ENCODE data around the gene ICE1.
"Not testable (repeated sequence)": the region's sequence is repeated elsewhere in the genome, so short reads cannot be mapped to it uniquely, and the experiment has no call there.

Gene ICE1

GRCh38 chr5:5403741-5404140 lies 18.7 kb upstream of the ICE1 start:
- ChIA-PET POLR2A (no interaction called here), CTCF (interaction anchor here (1.1 to 2.5 kb wide), 3 partner anchors 9 to 38 kb away, joined by 4 to 8 read pairs (median 6); no protein-coding TSS in a partner anchor)
- TF ChIP-seq, protein P1, sequence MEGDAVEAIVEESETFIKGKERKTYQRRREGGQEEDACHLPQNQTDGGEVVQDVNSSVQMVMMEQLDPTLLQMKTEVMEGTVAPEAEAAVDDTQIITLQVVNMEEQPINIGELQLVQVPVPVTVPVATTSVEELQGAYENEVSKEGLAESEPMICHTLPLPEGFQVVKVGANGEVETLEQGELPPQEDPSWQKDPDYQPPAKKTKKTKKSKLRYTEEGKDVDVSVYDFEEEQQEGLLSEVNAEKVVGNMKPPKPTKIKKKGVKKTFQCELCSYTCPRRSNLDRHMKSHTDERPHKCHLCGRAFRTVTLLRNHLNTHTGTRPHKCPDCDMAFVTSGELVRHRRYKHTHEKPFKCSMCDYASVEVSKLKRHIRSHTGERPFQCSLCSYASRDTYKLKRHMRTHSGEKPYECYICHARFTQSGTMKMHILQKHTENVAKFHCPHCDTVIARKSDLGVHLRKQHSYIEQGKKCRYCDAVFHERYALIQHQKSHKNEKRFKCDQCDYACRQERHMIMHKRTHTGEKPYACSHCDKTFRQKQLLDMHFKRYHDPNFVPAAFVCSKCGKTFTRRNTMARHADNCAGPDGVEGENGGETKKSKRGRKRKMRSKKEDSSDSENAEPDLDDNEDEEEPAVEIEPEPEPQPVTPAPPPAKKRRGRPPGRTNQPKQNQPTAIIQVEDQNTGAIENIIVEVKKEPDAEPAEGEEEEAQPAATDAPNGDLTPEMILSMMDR (IDR thresholded peaks at IDR 0.05; ENCODE audit: control extremely low read depth, extremely low read depth, low read depth, missing control alignments), result no peak
- DNase-seq (ENCODE audit: extremely low spot score), result no peak

DNA sequence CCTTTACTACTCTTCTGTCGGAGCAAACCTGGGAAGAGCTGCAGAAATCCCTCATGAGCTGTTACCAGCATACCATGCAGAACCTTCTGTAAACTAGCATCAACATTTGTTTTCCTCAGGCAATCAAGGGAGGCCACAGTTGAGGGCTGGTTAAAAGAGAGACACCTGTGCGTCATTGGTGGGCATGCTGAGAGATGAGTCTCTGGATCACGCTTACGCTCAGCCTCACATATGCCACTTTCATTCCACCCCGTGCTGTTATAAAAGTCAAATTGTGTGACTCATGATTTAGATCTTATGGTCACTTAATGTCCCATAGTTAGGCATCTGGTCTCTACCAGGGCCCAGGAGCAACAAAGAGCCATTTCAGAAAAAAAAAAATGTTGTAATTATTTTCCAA lies 18.1 kb upstream of the ICE1 start:
- POLR2A ChIA-PET, result no interaction called here
- TF ChIP-seq, protein P1 (IDR thresholded peaks at IDR 0.05; ENCODE audit: control extremely low read depth, extremely low read depth, low read depth, missing control alignments), result no peak
- CTCF ChIA-PET, result interaction anchor here (2.5 kb wide), 1 partner anchor 10 kb away, joined by 8 read pairs; no protein-coding TSS in a partner anchor
- no peak for DNase-seq (ENCODE audit: extremely low spot score)

DNA sequence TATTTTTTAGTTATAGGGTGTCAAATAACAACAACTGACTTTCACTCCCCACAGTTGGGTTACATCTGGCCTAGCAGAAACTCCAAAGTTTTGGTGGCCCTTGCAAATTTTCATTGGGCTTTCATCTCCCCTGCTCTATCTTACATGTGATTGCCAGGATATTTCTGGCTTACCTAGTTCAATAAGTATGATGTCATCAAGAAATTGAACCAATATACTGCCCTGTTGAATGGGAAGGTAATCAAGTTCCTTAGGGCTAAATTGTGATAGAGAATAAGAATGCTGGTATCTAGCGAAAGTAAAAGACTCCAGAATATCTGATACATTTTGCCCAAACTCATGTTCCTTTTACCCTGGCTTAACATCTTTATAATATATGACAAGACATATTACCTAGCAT lies 17.0 kb upstream of the ICE1 start:
- CTCF ChIA-PET, result no interaction called here
- POLR2A ChIA-PET, result no interaction called here

GRCh38 chr5:5407924-5408323 lies 14.6 kb upstream of the ICE1 start:
- TF ChIP-seq, protein P1 (IDR thresholded peaks at IDR 0.05; ENCODE audit: control extremely low read depth, extremely low read depth, low read depth, missing control alignments), result no peak
- POLR2A ChIA-PET, result interaction anchor here (0.6 kb wide), 1 partner anchor 708 kb away, joined by 4 read pairs; no protein-coding TSS in a partner anchor
- no peak for DNase-seq (ENCODE audit: extremely low spot score)
- CTCF ChIA-PET, result no interaction called here

More for the DNA sequence above, 17.0 kb upstream of the ICE1 start:
- no peak for DNase-seq (ENCODE audit: extremely low spot score)
- TF ChIP-seq, protein P1 (IDR thresholded peaks at IDR 0.05; ENCODE audit: control extremely low read depth, extremely low read depth, low read depth, missing control alignments), result no peak

DNA sequence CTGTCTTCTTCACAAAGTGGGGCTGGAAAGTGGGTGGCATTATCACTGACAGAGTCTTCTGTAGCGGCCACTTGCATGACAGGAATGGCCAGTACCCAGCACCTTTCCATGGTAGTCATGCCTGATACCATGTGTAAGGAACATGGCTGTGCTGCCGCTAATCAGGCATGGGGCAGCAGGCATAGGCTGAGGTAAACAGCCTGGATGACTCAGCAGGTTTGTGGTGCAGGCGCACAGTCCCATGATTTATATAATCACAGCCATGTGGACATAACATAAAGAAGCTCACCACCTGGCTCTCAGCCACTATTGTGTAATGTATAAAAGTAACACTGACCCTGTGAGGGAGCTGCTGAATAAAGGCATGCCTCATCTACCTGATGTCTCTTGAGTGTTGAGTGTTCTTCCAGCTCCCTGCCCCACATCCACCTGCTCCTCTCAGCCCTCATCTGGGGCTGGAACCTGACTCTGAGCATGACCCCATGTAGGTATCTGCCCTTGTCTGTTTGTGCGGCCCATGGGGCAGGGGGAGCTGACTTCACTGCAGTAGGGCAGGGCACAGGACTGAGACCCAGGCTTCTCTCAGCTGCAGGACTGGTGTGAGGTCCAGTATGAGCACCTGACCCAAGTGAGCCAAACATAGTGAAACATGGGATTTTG lies 13.2 kb upstream of the ICE1 start:
- TF ChIP-seq, protein P1 (IDR thresholded peaks at IDR 0.05; ENCODE audit: control extremely low read depth, extremely low read depth, low read depth, missing control alignments), result no peak
- ChIA-PET POLR2A (no interaction called here), CTCF (no interaction called here)
- no peak for DNase-seq (ENCODE audit: extremely low spot score)

GRCh38 chr5:5413856-5414255 lies 8.6 kb upstream of the ICE1 start:
- POLR2A ChIA-PET, result not testable (repeated sequence)

DNA sequence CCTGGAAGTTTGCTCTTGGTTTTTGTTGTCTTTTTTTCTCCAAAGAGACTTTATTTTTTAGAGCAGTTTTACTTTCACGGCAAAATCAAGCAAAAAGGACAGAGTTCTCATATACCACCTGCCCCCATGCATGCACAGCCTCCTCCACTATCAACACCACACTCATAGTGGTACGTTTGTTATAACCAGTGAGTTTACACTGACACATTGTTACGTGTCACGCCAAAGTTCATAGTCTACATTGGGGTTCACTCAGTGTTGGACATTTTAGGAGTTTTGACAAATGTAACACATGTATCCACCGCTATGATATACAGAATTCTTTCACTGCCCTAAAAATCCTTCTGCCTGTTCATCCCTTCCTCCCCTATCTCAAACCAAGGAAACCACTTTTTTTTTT lies 7.5 kb upstream of the ICE1 start:
- POLR2A ChIA-PET, result interaction anchor here (0.7 kb wide), 1 partner anchor 953 kb away, joined by 4 read pairs; no protein-coding TSS in a partner anchor
- CTCF ChIA-PET, result interaction anchor here (1.6 kb wide), 1 partner anchor 547 kb away, joined by 6 read pairs; no protein-coding TSS in a partner anchor
- TF ChIP-seq, protein P1 (IDR thresholded peaks at IDR 0.05; ENCODE audit: control extremely low read depth, extremely low read depth, low read depth, missing control alignments), result no peak
- no peak for DNase-seq (ENCODE audit: extremely low spot score)

More at GRCh38 chr5:5413856-5414255, 8.6 kb upstream of the ICE1 start:
- DNase-seq (ENCODE audit: extremely low spot score); CTCF ChIA-PET: not testable (repeated sequence)
